Esophagus (tissue), 2 donors: ENCODE measurements around the gene CLECL1. TPM values are rescaled to one million over a fixed set of nuclear protein-coding genes. Genes with fewer than 3 reads are reported as not detected.

Experiments
- H3K27ac ChIP-seq, 2 donors: one replicate each; pipeline ENCODE4 v1.5.1; 2013; ENCODE audit warnings: low read depth in 2 of 2, mild to moderate bottlenecking in 2 of 2, inconsistent platforms in 1 of 2, low read length in 1 of 2, moderate library complexity in 1 of 2
- H3K27me3 ChIP-seq, 2 donors: one replicate each; pipeline ENCODE4 v1.6.1; 2013; ENCODE audit warnings: low read length in 2 of 2, control low read depth in 1 of 2, mild to moderate bottlenecking in 1 of 2; ENCODE audit not compliant: insufficient read depth in 2 of 2, control insufficient read depth in 1 of 2
- H3K36me3 ChIP-seq, 2 donors: one replicate each; pipeline ENCODE4 v1.6.1; 2013; ENCODE audit warnings: low read length in 1 of 2; ENCODE audit not compliant: control insufficient read depth in 2 of 2, insufficient read depth in 2 of 2
- H3K4me1 ChIP-seq, 2 donors: one replicate each; pipeline ENCODE4 v1.6.1; 2013; ENCODE audit warnings: low read length in 1 of 2; ENCODE audit not compliant: control insufficient read depth in 2 of 2, insufficient read depth in 2 of 2
- H3K4me3 ChIP-seq, 2 donors: one replicate each; pipeline ENCODE4 v1.5.1; 2013; ENCODE audit warnings: low read length in 2 of 2, mild to moderate bottlenecking in 2 of 2, low read depth in 1 of 2, moderate library complexity in 1 of 2
- H3K9me3 ChIP-seq, 2 donors: one replicate each; pipeline ENCODE4 v1.6.1; 2013; ENCODE audit warnings: mild to moderate bottlenecking in 2 of 2, low read depth in 1 of 2, low read length in 1 of 2, moderate library complexity in 1 of 2; ENCODE audit not compliant: control insufficient read depth in 2 of 2, insufficient read depth in 1 of 2
- WGBS, 2 donors: extraction: QIAGEN DNeasy Blood & Tissue Kit; methylation state at CpG; one replicate each; pipeline ENCODE4 v1.1.7; 2013; 5-methylcytosine and 5-hydroxymethylcytosine counted together
- polyA plus RNA-seq, 2 donors: library from polyadenylated mRNA; stranded (reverse); fragments of 200-250 nt; gene quantifications; one replicate each; pipeline ENCODE4 v1.2.3, GENCODE V29; 2013
- donor health status: healthy with polysubstance abuse.
- donor health status: Bipolar disorder and iron deficiency.

The CLECL1 gene
- polyA plus RNA-seq, 2 donors, result 0.25 TPM; not detected in 1

GRCh38 chr12:9760120-9760519 is 27.2 kb upstream of the CLECL1 start:
- Histone ChIP-seq H3K27me3 (no peaks in the 10 kb centered on the region), H3K27ac (no peak overlapping the region), H3K36me3 (no peaks in the 10 kb centered on the region), H3K9me3 (no peaks in the 10 kb centered on the region), H3K4me3 (peak overlapping the region in 1 of 2 donors; percentile 28), H3K4me1 (no peaks in the 10 kb centered on the region)
- WGBS, 2 donors, result 74 to 76% methylated on average over 1 of the region's 1 CpG

GRCh38 chr12:9759694-9760093 is 26.8 kb upstream of the CLECL1 start:
- Histone ChIP-seq H3K27ac (no peak overlapping the region), H3K27me3 (no peaks in the 10 kb centered on the region), H3K4me1 (no peaks in the 10 kb centered on the region), H3K9me3 (no peaks in the 10 kb centered on the region), H3K36me3 (no peaks in the 10 kb centered on the region), H3K4me3 (no peak overlapping the region)
- WGBS, 2 donors, result 70 to 86% methylated on average over 1 of the region's 1 CpG

- Histone ChIP-seq H3K27ac (peak overlapping the region in 1 of 2 donors; percentile 59), H3K27me3 (no peaks in the 10 kb centered on the region), H3K4me1 (no peaks in the 10 kb centered on the region), H3K36me3 (no peaks in the 10 kb centered on the region), H3K9me3 (no peaks in the 10 kb centered on the region), H3K4me3 (no peak overlapping the region)
- 66 to 77% methylated on average over 3 of the region's 3 CpGs for WGBS, 2 donors
Measured at GRCh38 chr12:9758119-9758518, 25.2 kb upstream of the CLECL1 start.

GRCh38 chr12:9757433-9758025 is 24.6 kb upstream of the CLECL1 start:
- WGBS, 2 donors, result 65 to 83% methylated on average over 5 of the region's 5 CpGs
- Histone ChIP-seq H3K4me3 (no peak overlapping the region), H3K9me3 (no peaks in the 10 kb centered on the region), H3K27ac (no peak overlapping the region), H3K27me3 (no peaks in the 10 kb centered on the region), H3K36me3 (no peaks in the 10 kb centered on the region), H3K4me1 (no peaks in the 10 kb centered on the region)

GRCh38 chr12:9756706-9757105 is 23.8 kb upstream of the CLECL1 start:
- Histone ChIP-seq H3K36me3 (no peaks in the 10 kb centered on the region), H3K4me1 (no peaks in the 10 kb centered on the region), H3K4me3 (no peak overlapping the region), H3K27ac (no peak overlapping the region), H3K27me3 (no peaks in the 10 kb centered on the region), H3K9me3 (no peaks in the 10 kb centered on the region)
- 87 to 92% methylated on average over 5 of the region's 5 CpGs for WGBS, 2 donors

- Histone ChIP-seq H3K27ac (no peak overlapping the region), H3K4me1 (no peaks in the 10 kb centered on the region), H3K4me3 (no peak overlapping the region), H3K9me3 (no peaks in the 10 kb centered on the region), H3K27me3 (no peaks in the 10 kb centered on the region), H3K36me3 (no peaks in the 10 kb centered on the region)
- 78% methylated on average over 2 of the region's 2 CpGs for WGBS, 2 donors
Measured at GRCh38 chr12:9756170-9756569, 23.3 kb upstream of the CLECL1 start.

- no peaks in the 10 kb centered on the region for H3K9me3 ChIP-seq
- no peaks in the 10 kb centered on the region for H3K27me3 ChIP-seq
- H3K4me3 ChIP-seq, result no peak overlapping the region
- 72 to 76% methylated on average over 2 of the region's 2 CpGs for WGBS, 2 donors
- H3K36me3 ChIP-seq, result no peaks in the 10 kb centered on the region
- no peaks in the 10 kb centered on the region for H3K4me1 ChIP-seq
- H3K27ac ChIP-seq, result no peak overlapping the region
Measured at GRCh38 chr12:9755567-9755966, 22.7 kb upstream of the CLECL1 start.

- Histone ChIP-seq H3K4me1 (no peaks in the 10 kb centered on the region), H3K27ac (no peak overlapping the region), H3K4me3 (no peak overlapping the region), H3K9me3 (no peaks in the 10 kb centered on the region), H3K27me3 (no peaks in the 10 kb centered on the region), H3K36me3 (no peaks in the 10 kb centered on the region)
Measured at GRCh38 chr12:9755035-9755434, 22.1 kb upstream of the CLECL1 start.

- no peak overlapping the region for H3K27ac ChIP-seq
- H3K9me3 ChIP-seq, result no peaks in the 10 kb centered on the region
- no peaks in the 10 kb centered on the region for H3K4me1 ChIP-seq
- no peaks in the 10 kb centered on the region for H3K27me3 ChIP-seq
- 85 to 88% methylated on average over 3 of the region's 3 CpGs for WGBS, 2 donors
- H3K4me3 ChIP-seq, result no peak overlapping the region
- no peaks in the 10 kb centered on the region for H3K36me3 ChIP-seq
Measured at GRCh38 chr12:9754099-9754927, 21.4 kb upstream of the CLECL1 start.

- 63 to 74% methylated on average over 3 of the region's 3 CpGs for WGBS, 2 donors
- Histone ChIP-seq H3K27me3 (no peaks in the 10 kb centered on the region), H3K9me3 (no peaks in the 10 kb centered on the region), H3K4me3 (no peak overlapping the region), H3K36me3 (no peaks in the 10 kb centered on the region), H3K27ac (no peak overlapping the region), H3K4me1 (no peaks in the 10 kb centered on the region)
Measured at GRCh38 chr12:9753498-9753897, 20.6 kb upstream of the CLECL1 start.
